DND-41 (cell line): ENCODE measurements around the gene DHX58.

Source experiments
- ATAC-seq: fragments of 200-7000 bp; cut with Tn5 transposase; 3 replicates; pipeline ENCODE4 v1.9.1; 2021; ENCODE audit warnings: low read depth; ENCODE audit not compliant: insufficient read depth
- DNase-seq: peaks from one replicate; pipeline ENCODE4 v3.0.0-alpha.2; 2020
- H2AFZ ChIP-seq: 2 replicates; pipeline ENCODE4 v1.6.0; 2012; ENCODE audit warnings: low read depth, low read length
- H3K27ac ChIP-seq: 2 replicates; pipeline ENCODE4 v1.5.1; 2012; ENCODE audit warnings: low read length, inconsistent platforms
- H3K27me3 ChIP-seq: fragments of 200-600 bp; sonication (generic); 2 replicates; pipeline ENCODE4 v1.6.0; 2012; ENCODE audit warnings: low read length, mild to moderate bottlenecking, inconsistent platforms; ENCODE audit not compliant: insufficient read depth, poor library complexity
- H3K36me3 ChIP-seq: 2 replicates; pipeline ENCODE4 v1.5.1; 2012; ENCODE audit warnings: low read length, inconsistent platforms; ENCODE audit not compliant: insufficient read depth
- H3K4me1 ChIP-seq: 2 replicates; pipeline ENCODE4 v1.5.1; 2012; ENCODE audit warnings: mild to moderate bottlenecking, low read length; ENCODE audit not compliant: insufficient read depth
- H3K4me2 ChIP-seq: 2 replicates; pipeline ENCODE4 v1.6.0; 2012; ENCODE audit warnings: mild to moderate bottlenecking, moderate library complexity, low read length, inconsistent platforms; ENCODE audit not compliant: insufficient read depth
- H3K4me3 ChIP-seq, 2 experiments: fragments of 200-600 bp in 1 of 2; shearing (Covaris generic) in 1 of 2; 2 replicates each; pipeline ENCODE4 v1.5.1; 2012 to 2016; ENCODE audit warnings: inconsistent platforms in 2 of 2, low read length in 2 of 2, mild to moderate bottlenecking in 2 of 2, low read depth in 1 of 2, moderate library complexity in 1 of 2
- H3K79me2 ChIP-seq: 2 replicates; pipeline ENCODE4 v1.6.0; 2012; ENCODE audit warnings: low read length, inconsistent platforms; ENCODE audit not compliant: insufficient read depth
- H3K9ac ChIP-seq: 2 replicates; pipeline ENCODE4 v1.6.0; 2012; ENCODE audit warnings: low read depth, mild to moderate bottlenecking, inconsistent platforms, low read length, moderate library complexity
- H3K9me3 ChIP-seq: 2 replicates; pipeline ENCODE4 v1.5.1; 2012; ENCODE audit warnings: low read length, moderate library complexity, mild to moderate bottlenecking, inconsistent platforms; ENCODE audit not compliant: insufficient read depth, severe bottlenecking
- H4K20me1 ChIP-seq: 2 replicates; pipeline ENCODE4 v1.6.0; 2012; ENCODE audit warnings: low read length; ENCODE audit not compliant: insufficient read depth
- EZH2 ChIP-seq: IDR thresholded peaks from 3 replicates; pipeline ENCODE4 v1.6.1; 2012; ENCODE audit warnings: borderline replicate concordance, low read depth, mild to moderate bottlenecking, moderate library complexity, low read length, inconsistent platforms; ENCODE audit not compliant: severe bottlenecking
- TF ChIP-seq, protein P1 (sequence below): IDR thresholded peaks from 2 replicates; pipeline ENCODE4 v1.5.1; 2012; ENCODE audit warnings: borderline replicate concordance, low read length, moderate library complexity, mild to moderate bottlenecking; ENCODE audit not compliant: poor library complexity, severe bottlenecking; ENCODE audit errors: extremely low read depth

Gene DHX58

GRCh38 chr17:42058063-42058462 lies 54.5 kb downstream of the DHX58 start:
- Histone ChIP-seq H3K27me3 (peaks cover 9% of the 10 kb centered on the region), H3K36me3 (no peaks in the 10 kb centered on the region), H2AFZ (no peak overlapping the region), H3K4me3 (no peak overlapping the region), H3K79me2 (no peaks in the 10 kb centered on the region), H4K20me1 (no peaks in the 10 kb centered on the region), H3K4me2 (no peak overlapping the region), H3K4me1 (peaks cover 6% of the 10 kb centered on the region; the same call in 1 of the 2 replicates), H3K27ac (no peak overlapping the region), H3K9me3 (no peaks in the 10 kb centered on the region), H3K9ac (no peak overlapping the region)
- no peak for DNase-seq
- no peak for TF ChIP-seq EZH2
- TF ChIP-seq, protein P1, sequence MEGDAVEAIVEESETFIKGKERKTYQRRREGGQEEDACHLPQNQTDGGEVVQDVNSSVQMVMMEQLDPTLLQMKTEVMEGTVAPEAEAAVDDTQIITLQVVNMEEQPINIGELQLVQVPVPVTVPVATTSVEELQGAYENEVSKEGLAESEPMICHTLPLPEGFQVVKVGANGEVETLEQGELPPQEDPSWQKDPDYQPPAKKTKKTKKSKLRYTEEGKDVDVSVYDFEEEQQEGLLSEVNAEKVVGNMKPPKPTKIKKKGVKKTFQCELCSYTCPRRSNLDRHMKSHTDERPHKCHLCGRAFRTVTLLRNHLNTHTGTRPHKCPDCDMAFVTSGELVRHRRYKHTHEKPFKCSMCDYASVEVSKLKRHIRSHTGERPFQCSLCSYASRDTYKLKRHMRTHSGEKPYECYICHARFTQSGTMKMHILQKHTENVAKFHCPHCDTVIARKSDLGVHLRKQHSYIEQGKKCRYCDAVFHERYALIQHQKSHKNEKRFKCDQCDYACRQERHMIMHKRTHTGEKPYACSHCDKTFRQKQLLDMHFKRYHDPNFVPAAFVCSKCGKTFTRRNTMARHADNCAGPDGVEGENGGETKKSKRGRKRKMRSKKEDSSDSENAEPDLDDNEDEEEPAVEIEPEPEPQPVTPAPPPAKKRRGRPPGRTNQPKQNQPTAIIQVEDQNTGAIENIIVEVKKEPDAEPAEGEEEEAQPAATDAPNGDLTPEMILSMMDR, result no peak
- ATAC-seq, result no peak

- no peaks in the 10 kb centered on the region for H3K36me3 ChIP-seq
- no peak for ATAC-seq
- H3K27me3 ChIP-seq, result peaks cover 9% of the 10 kb centered on the region
- no peaks in the 10 kb centered on the region for H3K79me2 ChIP-seq
- no peak overlapping the region for H3K4me2 ChIP-seq
- H3K9ac ChIP-seq, result no peak overlapping the region
- H3K9me3 ChIP-seq, result no peaks in the 10 kb centered on the region
- H3K4me1 ChIP-seq, result peaks cover 6% of the 10 kb centered on the region; the same call in 1 of the 2 replicates
- TF ChIP-seq, protein P1, result no peak
- TF ChIP-seq EZH2, result no peak
- no peak overlapping the region for H3K4me3 ChIP-seq
- no peak for DNase-seq
- H2AFZ ChIP-seq, result no peak overlapping the region
- H4K20me1 ChIP-seq, result 0 out of 2 replicates have a peak, but pooled peaks cover 3% of the 10 kb centered on the region
- H3K27ac ChIP-seq, result no peak overlapping the region
Observed at GRCh38 chr17:42056635-42057034, 55.9 kb downstream of the DHX58 start.

GRCh38 chr17:42055496-42055895 lies 57.0 kb downstream of the DHX58 start:
- 0 out of 2 replicates have a peak, but pooled peaks cover 3% of the 10 kb centered on the region for H4K20me1 ChIP-seq
- TF ChIP-seq EZH2, result no peak
- TF ChIP-seq, protein P1, result no peak
- no peaks in the 10 kb centered on the region for H3K36me3 ChIP-seq
- peaks cover 6% of the 10 kb centered on the region; the same call in 1 of the 2 replicates for H3K4me1 ChIP-seq
- H3K4me2 ChIP-seq, result no peak overlapping the region
- H3K4me3 ChIP-seq, result no peak overlapping the region
- H3K9me3 ChIP-seq, result no peaks in the 10 kb centered on the region
- H3K27me3 ChIP-seq, result peaks cover 12% of the 10 kb centered on the region
- no peak for ATAC-seq
- H3K79me2 ChIP-seq, result no peaks in the 10 kb centered on the region
- DNase-seq, result no peak
- no peak overlapping the region for H3K9ac ChIP-seq
- H2AFZ ChIP-seq, result no peak overlapping the region
- no peak overlapping the region for H3K27ac ChIP-seq

- peaks cover 4% of the 10 kb centered on the region; the same call in 1 of the 2 replicates for H3K4me1 ChIP-seq
- H3K27ac ChIP-seq, result no peak overlapping the region
- DNase-seq (no peak), ATAC-seq (no peak)
- no peaks in the 10 kb centered on the region for H3K9me3 ChIP-seq
- no peaks in the 10 kb centered on the region for H3K79me2 ChIP-seq
- peaks cover 13% of the 10 kb centered on the region for H3K27me3 ChIP-seq
- no peak overlapping the region for H3K9ac ChIP-seq
- H2AFZ ChIP-seq, result no peak overlapping the region
- no peaks in the 10 kb centered on the region for H3K36me3 ChIP-seq
- H3K4me2 ChIP-seq, result no peak overlapping the region
- no peak overlapping the region for H3K4me3 ChIP-seq
- H4K20me1 ChIP-seq, result 0 out of 2 replicates have a peak, but pooled peaks cover 3% of the 10 kb centered on the region
- TF ChIP-seq EZH2, result no peak
- TF ChIP-seq, protein P1, result no peak
Observed at GRCh38 chr17:42055027-42055426, 57.5 kb downstream of the DHX58 start.
